H1 (cell line): ENCODE data around the gene LHPP. TPM values are rescaled to one million over a fixed set of nuclear protein-coding genes. Genes with fewer than 3 reads are reported as not detected.

Source experiments
- CTCF ChIA-PET: fragments of 300-600 bp; sonication (Branson Sonifier 250); formaldehyde crosslinking; loops from one replicate; lab custom pipeline; 2021; ENCODE audit not compliant: partially characterized antibody; lab: Charles Lee
- POLR2A ChIA-PET: fragments of 300-600 bp; sonication (Branson Sonifier 250); formaldehyde crosslinking; loops from one replicate; lab custom pipeline; 2021; ENCODE audit warnings: inconsistent platforms; ENCODE audit not compliant: partially characterized antibody; lab: Charles Lee
- DNase-seq, 2 experiments: peaks; one replicate each; pipeline versions ENCODE4 v3.0.0 to v3.0.0-alpha.2; 2010 to 2022; ENCODE audit warnings: low spot score in 2 of 2, low read depth in 1 of 2, mixed read lengths in 1 of 2
- FAIRE-seq: peaks from 2 replicates; lab custom pipeline; 2011; peaks lifted over from hg19 to GRCh38; lab: Jason Lieb, UNC
- H2AFZ ChIP-seq: 2 replicates; pipeline ENCODE4 v1.8.1; 2012; ENCODE audit warnings: low read length, inconsistent platforms
- H2AK5ac ChIP-seq: 2 replicates; pipeline ENCODE4 v1.6.1; 2013; ENCODE audit warnings: low read depth, low read length
- H2BK120ac ChIP-seq: replicated peaks from 2 replicates; pipeline ENCODE3; 2013; ENCODE audit warnings: low read depth, low read length, inconsistent platforms
- H2BK12ac ChIP-seq: 2 replicates; pipeline ENCODE4 v1.6.1; 2013; ENCODE audit warnings: low read depth, low read length
- H2BK15ac ChIP-seq: 2 replicates; pipeline ENCODE4 v1.6.1; 2013; ENCODE audit warnings: low read length
- H2BK20ac ChIP-seq: 2 replicates; pipeline ENCODE4 v1.6.1; 2013; ENCODE audit warnings: low read length
- H2BK5ac ChIP-seq: 2 replicates; pipeline ENCODE4 v1.6.1; 2013; ENCODE audit warnings: low read depth, low read length
- H3K14ac ChIP-seq: 2 replicates; pipeline ENCODE4 v1.6.1; 2013; ENCODE audit warnings: inconsistent platforms; ENCODE audit not compliant: insufficient read length
- H3K18ac ChIP-seq: 2 replicates; pipeline ENCODE4 v1.6.1; 2013; ENCODE audit warnings: low read length; ENCODE audit errors: extremely low read depth
- H3K23ac ChIP-seq: 2 replicates; pipeline ENCODE4 v1.6.1; 2013; ENCODE audit warnings: inconsistent platforms; ENCODE audit not compliant: insufficient read length
- H3K23me2 ChIP-seq: 2 replicates; pipeline ENCODE4 v1.6.1; 2013; ENCODE audit warnings: low read depth, low read length
- H3K27ac ChIP-seq: 2 replicates; pipeline ENCODE4 v1.6.1; 2011; ENCODE audit warnings: low read depth, low read length, inconsistent platforms
- H3K27me3 ChIP-seq, 4 experiments: replicated peaks in 1 of 4; 1 replicate in 1 of 4; 2 replicates in 3 of 4; pipeline versions ENCODE4 v1.6.1 to v1.8.1; 2011 to 2013; ENCODE audit warnings: low read length in 3 of 4, mild to moderate bottlenecking in 3 of 4, inconsistent platforms in 2 of 4, mixed read lengths in 2 of 4, moderate library complexity in 1 of 4; ENCODE audit not compliant: control insufficient read depth in 3 of 4, insufficient read depth in 3 of 4; ENCODE audit errors: extremely low read depth in 1 of 4
- H3K36me3 ChIP-seq, 4 experiments: 2 replicates each; pipeline versions ENCODE4 v1.6.1 to v1.8.1; 2011 to 2013; ENCODE audit warnings: mild to moderate bottlenecking in 4 of 4, low read length in 3 of 4, moderate library complexity in 2 of 4, control low read depth in 1 of 4, inconsistent platforms in 1 of 4; ENCODE audit not compliant: insufficient read depth in 4 of 4, control insufficient read depth in 2 of 4
- H3K4ac ChIP-seq: replicated peaks from 2 replicates; pipeline ENCODE3; 2013; ENCODE audit warnings: low read length, low read depth, mixed read lengths, inconsistent platforms; ENCODE audit not compliant: insufficient read length
- H3K4me1 ChIP-seq, 4 experiments: replicated peaks in 1 of 4; 1 replicate in 1 of 4; 2 replicates in 3 of 4; pipeline versions ENCODE4 v1.6.1 to v1.8.1; 2011 to 2013; ENCODE audit warnings: low read length in 3 of 4, inconsistent platforms in 2 of 4, mixed read lengths in 1 of 4; ENCODE audit not compliant: insufficient read depth in 4 of 4, control insufficient read depth in 3 of 4
- H3K4me2 ChIP-seq, 2 experiments: 2 replicates each; pipeline versions ENCODE4 v1.6.1 to v1.8.1; 2011 to 2013; ENCODE audit warnings: low read depth in 2 of 2, low read length in 2 of 2, control low read depth in 1 of 2, inconsistent platforms in 1 of 2, mild to moderate bottlenecking in 1 of 2; ENCODE audit not compliant: insufficient read depth in 1 of 2
- H3K4me3 ChIP-seq, 4 experiments: fragments of 200-600, 300-600 bp in 1 of 4; sonication (generic), shearing (Covaris generic), sonication (Bioruptor Twin) in 1 of 4; 2 replicates each; pipeline versions ENCODE4 v1.5.1 to v1.8.1; 2011 to 2016; ENCODE audit warnings: low read length in 4 of 4, low read depth in 3 of 4, control low read depth in 2 of 4, inconsistent platforms in 2 of 4, mild to moderate bottlenecking in 2 of 4, mixed read lengths in 1 of 4, moderate library complexity in 1 of 4; ENCODE audit not compliant: insufficient read depth in 2 of 4; ENCODE audit errors: extremely low read depth in 1 of 4
- H3K56ac ChIP-seq: replicated peaks from 2 replicates; pipeline ENCODE3; 2013; ENCODE audit warnings: low read depth, mild to moderate bottlenecking, mixed read lengths, low read length, inconsistent platforms; ENCODE audit not compliant: insufficient read length
- H3K79me1 ChIP-seq: 2 replicates; pipeline ENCODE4 v1.6.1; 2013; ENCODE audit warnings: low read depth, low read length, control low read depth
- H3K79me2 ChIP-seq, 2 experiments: 2 replicates each; pipeline versions ENCODE4 v1.6.1 to v1.8.1; 2012 to 2013; ENCODE audit warnings: low read length in 2 of 2, mild to moderate bottlenecking in 2 of 2, inconsistent platforms in 1 of 2; ENCODE audit not compliant: insufficient read depth in 2 of 2, control insufficient read depth in 1 of 2
- H3K9ac ChIP-seq, 4 experiments: replicated peaks in 1 of 4; 1 replicate in 1 of 4; 2 replicates in 3 of 4; pipeline versions ENCODE4 v1.6.1 to v1.8.1; 2011 to 2013; ENCODE audit warnings: low read depth in 3 of 4, low read length in 3 of 4, control low read depth in 2 of 4, mild to moderate bottlenecking in 2 of 4, moderate library complexity in 2 of 4, inconsistent platforms in 1 of 4; ENCODE audit errors: extremely low read depth in 1 of 4
- H3K9me3 ChIP-seq, 2 experiments: 2 replicates each; pipeline versions ENCODE4 v1.6.1 to v1.8.1; 2012 to 2013; ENCODE audit warnings: mild to moderate bottlenecking in 2 of 2, moderate library complexity in 2 of 2, control low read depth in 1 of 2, inconsistent platforms in 1 of 2, low read depth in 1 of 2, low read length in 1 of 2, mixed read lengths in 1 of 2; ENCODE audit not compliant: insufficient read depth in 2 of 2
- H4K20me1 ChIP-seq, 2 experiments: replicated peaks in 1 of 2; 2 replicates each; pipeline versions ENCODE3 to v1.8.1; 2011 to 2013; ENCODE audit warnings: inconsistent platforms in 2 of 2, low read length in 2 of 2, mild to moderate bottlenecking in 1 of 2; ENCODE audit not compliant: insufficient read depth in 2 of 2, control insufficient read depth in 1 of 2
- H4K5ac ChIP-seq: 2 replicates; pipeline ENCODE4 v1.6.1; 2013; ENCODE audit warnings: low read length, low read depth, mixed read lengths, inconsistent platforms; ENCODE audit not compliant: insufficient read length
- H4K8ac ChIP-seq: 2 replicates; pipeline ENCODE4 v1.8.0; 2013; ENCODE audit warnings: mild to moderate bottlenecking, moderate library complexity, low read length, inconsistent platforms; ENCODE audit not compliant: insufficient read depth; ENCODE audit errors: extremely low read depth
- H4K91ac ChIP-seq: replicated peaks from 2 replicates; pipeline ENCODE3; 2013; ENCODE audit warnings: low read length, mixed read lengths, inconsistent platforms; ENCODE audit not compliant: insufficient read length
- ASH2L ChIP-seq: fragments of 200-600, 300-600 bp; sonication (generic); IDR thresholded peaks from one replicate; pipeline ENCODE4 v1.7.1; 2017; ENCODE audit warnings: low read length
- ATF2 ChIP-seq: IDR thresholded peaks from 2 replicates; pipeline ENCODE4 v1.6.1; 2012; ENCODE audit warnings: low read length, inconsistent platforms
- BACH1 ChIP-seq: IDR thresholded peaks from 2 replicates; pipeline ENCODE4 v1.6.1; 2012; ENCODE audit warnings: low read length, improper control_type of control experiment
- EP300 ChIP-seq, 2 experiments: IDR thresholded peaks; 1 replicate in 1 of 2; 2 replicates in 1 of 2; pipeline ENCODE4 v1.6.1; 2011 to 2012; ENCODE audit warnings: low read depth in 2 of 2, low read length in 2 of 2, mild to moderate bottlenecking in 2 of 2, borderline replicate concordance in 1 of 2, inconsistent platforms in 1 of 2, moderate library complexity in 1 of 2
- HDAC2 ChIP-seq, 2 experiments: fragments of 300-600 bp in 1 of 2; sonication (generic) in 1 of 2; IDR thresholded peaks; 2 replicates each; pipeline ENCODE4 v1.6.1; 2011 to 2012; ENCODE audit warnings: low read depth in 2 of 2, low read length in 2 of 2, mild to moderate bottlenecking in 2 of 2, moderate library complexity in 2 of 2, borderline replicate concordance in 1 of 2, inconsistent platforms in 1 of 2
- JUND ChIP-seq: IDR thresholded peaks from 2 replicates; pipeline ENCODE4 v1.6.1; 2011; ENCODE audit warnings: mild to moderate bottlenecking, improper control_type of control experiment, low read length
- KDM4A ChIP-seq: IDR thresholded peaks from one replicate; pipeline ENCODE4 v1.7.1; 2012; ENCODE audit warnings: low read depth, mild to moderate bottlenecking, moderate library complexity, low read length, inconsistent platforms; ENCODE audit not compliant: severe bottlenecking
- POLR2A ChIP-seq, 2 experiments: IDR thresholded peaks; 1 replicate in 1 of 2; 2 replicates in 1 of 2; pipeline ENCODE4 v1.6.1; 2011; ENCODE audit warnings: low read depth in 2 of 2, low read length in 2 of 2, mild to moderate bottlenecking in 2 of 2; ENCODE audit errors: control extremely low read depth in 1 of 2
- POLR2AphosphoS5 ChIP-seq: IDR thresholded peaks from 2 replicates; pipeline ENCODE4 v1.6.1; 2011; ENCODE audit warnings: low read depth, low read length
- SP1 ChIP-seq: IDR thresholded peaks from 2 replicates; pipeline ENCODE4 v1.6.1; 2011; ENCODE audit warnings: low read depth, low read length
- SUZ12 ChIP-seq: fragments of 200-600 bp; sonication (generic); IDR thresholded peaks from 2 replicates; pipeline ENCODE4 v1.6.1; 2012; ENCODE audit warnings: mild to moderate bottlenecking, inconsistent platforms, low read length, moderate library complexity, mixed read lengths
- WGBS, 2 experiments: shearing (Covaris generic) in 1 of 2; methylation state at CpG; one replicate each; pipeline versions ENCODE4 v1.1.6 to v1.1.7; 2013 to 2015; ENCODE audit warnings: low lambda C conversion rate in 2 of 2, mixed read lengths in 2 of 2, inconsistent platforms in 1 of 2, low coverage in 1 of 2, missing lambda C conversion rate in 1 of 2; ENCODE audit not compliant: insufficient replicate concordance in 2 of 2, insufficient coverage in 1 of 2, insufficient read length in 1 of 2; ENCODE audit errors: extremely low coverage in 1 of 2, missing lambda C conversion rate in 1 of 2; 5-methylcytosine and 5-hydroxymethylcytosine counted together
- polyA plus RNA-seq, 7 experiments: library from polyadenylated mRNA; depleted of rRNA in 3 of 7; stranded (reverse) in 5 of 7; unstranded in 2 of 7; fragments of >200 nt in 5 of 7; fragments of 200-250 nt in 2 of 7; gene quantifications; 1 replicate in 5 of 7; 2 replicates in 1 of 7; 4 replicates in 1 of 7; pipeline versions ENCODE4 v1.2.1 to v1.2.3, GENCODE V29; 2011 to 2013; ENCODE audit warnings: missing spikeins in 2 of 7, mixed read lengths in 2 of 7
- total RNA-seq: library from RNA; stranded (reverse); fragmentation: NEBNext Ultra II Directional; extraction: Animal tissue kit (Norgen Biotek cat#: 25700); gene quantifications from 2 replicates; pipeline ENCODE4 v1.2.1, GENCODE V29; 2021

LHPP gene
- total and polyA plus RNA-seq, 2 of the 8 experiments (the other 6 are each of a cell fraction or from before 2014, with no cell fraction given): 26.0 to 45.0 TPM

- no peaks in the 10 kb centered on the region for H3K79me2 ChIP-seq
- H2BK12ac ChIP-seq: no peak overlapping the region
- H3K14ac ChIP-seq: no peak overlapping the region
- H3K4ac ChIP-seq: no peak overlapping the region
- H3K4me2 ChIP-seq: no peak overlapping the region
- no peaks in the 10 kb centered on the region for H3K23me2 ChIP-seq
- no peak overlapping the region for H3K18ac ChIP-seq
- H3K23ac ChIP-seq: no peak overlapping the region
- peaks cover 3 to 8% (median 7%) of the 10 kb centered on the region in 4 experiments; a peak in 6 of 7 replicates for H3K4me1 ChIP-seq
- 74% methylated on average over 10 of the region's 11 CpGs; no CpG with 5 or more reads in 1 of the 2 experiments for WGBS, 2 experiments
- H2AK5ac ChIP-seq: no peak overlapping the region; the same call in 1 of the 2 replicates
- H2BK20ac ChIP-seq: no peak overlapping the region
- H3K9me3 ChIP-seq: 0 out of 4 replicates have a peak, but pooled peaks cover 0 to 4% of the 10 kb centered on the region in 2 experiments
- no peak for DNase-seq
- no peak overlapping the region for H4K91ac ChIP-seq
- H4K8ac ChIP-seq: no peak overlapping the region
- no peaks in the 10 kb centered on the region for H3K36me3 ChIP-seq
- no peak overlapping the region for H2BK5ac ChIP-seq
- H2BK120ac ChIP-seq: no peak overlapping the region
- H2AFZ ChIP-seq: no peak overlapping the region
- peaks cover 0 to 5% of the 10 kb centered on the region in 2 experiments for H4K20me1 ChIP-seq
- CTCF ChIA-PET: interaction anchor here (1.2 to 27.9 kb wide), 3 partner anchors 32 to 306 kb away, joined by 3 to 681 read pairs (median 3); no protein-coding TSS in a partner anchor
- no peak overlapping the region for H3K27ac ChIP-seq
- no peak overlapping the region for H4K5ac ChIP-seq
- H3K56ac ChIP-seq: no peak overlapping the region
- no peak overlapping the region for H3K9ac ChIP-seq
- no peak overlapping the region for H2BK15ac ChIP-seq
- no peak for FAIRE-seq
- no peaks in the 10 kb centered on the region for H3K79me1 ChIP-seq
- no peak overlapping the region for H3K4me3 ChIP-seq
- no peak for TF ChIP-seq POLR2AphosphoS5
- no peak for TF ChIP-seq POLR2A (IDR thresholded peaks at IDR 0.05; ENCODE audit: control extremely low read depth in 1 of 2, low read depth in 2 of 2, low read length in 2 of 2)
- TF ChIP-seq ATF2: no peak
- TF ChIP-seq KDM4A: no peak
- TF ChIP-seq EP300 (IDR thresholded peaks at IDR 0.05; ENCODE audit: borderline replicate concordance in 1 of 2, low read depth in 2 of 2, low read length in 2 of 2): no peak
- TF ChIP-seq HDAC2 (IDR thresholded peaks at IDR 0.05; ENCODE audit: borderline replicate concordance in 1 of 2, low read depth in 2 of 2, low read length in 2 of 2): no peak
- TF ChIP-seq SP1: no peak
- TF ChIP-seq ASH2L: no peak
- TF ChIP-seq BACH1: no peak
- no peak for TF ChIP-seq JUND
- TF ChIP-seq SUZ12: no peak
- TF ChIP-seq, all 59 proteins: peak for 0
- POLR2A ChIA-PET: no interaction called here
- H3K27me3 ChIP-seq: no peaks in the 10 kb centered on the region
Observed at GRCh38 chr10:124569623-124570470, 108.2 kb downstream of the LHPP start.
